K562 (cell line): ENCODE results near the gene DSC1. TPM values are rescaled to one million over a fixed set of nuclear protein-coding genes. Genes with fewer than 3 reads are reported as not detected.

Source experiments
- BRF2 ChIP-seq: IDR thresholded peaks from 3 replicates; pipeline ENCODE4 v1.6.1; 2011; ENCODE audit warnings: borderline replicate concordance, mild to moderate bottlenecking; ENCODE audit not compliant: insufficient read length, insufficient read depth
- FOXK1 ChIP-seq: sonication (generic); formaldehyde crosslinking; IDR thresholded peaks from 2 replicates; pipeline ENCODE4 v1.8.0; 2022; ENCODE audit warnings: missing genetic modification reagents, mild to moderate bottlenecking, borderline replicate concordance
- HMG20A ChIP-seq: fragments of 450-650 bp; formaldehyde crosslinking; conservative IDR thresholded peaks from 2 replicates; pipeline ENCODE4 v1.4.0; 2020; ENCODE audit warnings: mild to moderate bottlenecking, mixed read lengths
- KDM5B ChIP-seq: fragments of 200-600 bp; sonication (generic); IDR thresholded peaks from 2 replicates; pipeline ENCODE4 v1.6.1; 2012; ENCODE audit warnings: low read depth, mild to moderate bottlenecking, moderate library complexity, low read length, control low read depth, inconsistent platforms; ENCODE audit not compliant: insufficient replicate concordance
- MEIS2 ChIP-seq: fragments of 450-650 bp; IDR thresholded peaks from 2 replicates; pipeline ENCODE4 v1.6.1; 2014; ENCODE audit warnings: mild to moderate bottlenecking; ENCODE audit not compliant: partially characterized antibody
- MTF1 ChIP-seq: fragments of 250-450 bp; sonication (Bioruptor Pico); IDR thresholded peaks from 2 replicates; pipeline ENCODE4 v1.9.0; 2021; ENCODE audit warnings: moderate library complexity, mild to moderate bottlenecking, inconsistent platforms, borderline replicate concordance
- NR2F6 ChIP-seq: fragments of 450-650 bp; formaldehyde crosslinking; IDR thresholded peaks from 2 replicates; pipeline ENCODE4 v1.4.0; 2020; ENCODE audit warnings: mild to moderate bottlenecking
- OTX1 ChIP-seq: fragments of 450-650 bp; formaldehyde crosslinking; IDR thresholded peaks from 2 replicates; pipeline ENCODE4 v1.4.0; 2022; ENCODE audit warnings: mild to moderate bottlenecking
- PTRF ChIP-seq: fragments of 450-650 bp; IDR thresholded peaks from 2 replicates; pipeline ENCODE4 v1.6.1; 2016; ENCODE audit warnings: mild to moderate bottlenecking, missing genetic modification characterization, missing compliant biosample characterization
- SMAD2 ChIP-seq: fragments of 150-350 bp; IDR thresholded peaks from 2 replicates; pipeline ENCODE4 v1.6.1; 2014; ENCODE audit warnings: low read depth, mild to moderate bottlenecking, low read length
- ZBTB9 ChIP-seq: fragments of 450-650 bp; formaldehyde crosslinking; IDR thresholded peaks from 2 replicates; pipeline ENCODE4 v1.4.0; 2020; ENCODE audit warnings: mild to moderate bottlenecking, moderate library complexity
- ZEB2 ChIP-seq: fragments of 450-650 bp; IDR thresholded peaks from 2 replicates; pipeline ENCODE4 v1.6.1; 2016
- ZNF3 ChIP-seq: fragments of 250-450 bp; sonication (Bioruptor Pico); IDR thresholded peaks from 2 replicates; pipeline ENCODE4 v1.5.0; 2021; ENCODE audit warnings: mild to moderate bottlenecking, moderate library complexity
- ZNF583 ChIP-seq: fragments of 250-450 bp; sonication (Bioruptor Pico); IDR thresholded peaks from 2 replicates; pipeline ENCODE4 v1.4.0; 2020
- polyA plus RNA-seq, 8 experiments: library from polyadenylated mRNA; depleted of rRNA in 4 of 8; stranded (reverse) in 5 of 8; unstranded in 3 of 8; fragments of >200 nt; fragmentation: Nextera tagmentation in 2 of 8; fragmentation: Illumina TruSeq in 1 of 8; extraction: Ambion mirVana in 2 of 8; extraction: Trizol in 1 of 8; gene quantifications; 2 replicates each; pipeline versions ENCODE4 v1.2.1 to v1.2.3, GENCODE V29; 2011 to 2014; ENCODE audit warnings: inconsistent platforms in 1 of 8, missing spikeins in 1 of 8
- total RNA-seq, 7 experiments: library from RNA; depleted of rRNA in 6 of 7; stranded (reverse); fragments of >200 nt in 6 of 7; fragmentation: Illumina TruSeq in 2 of 7; extraction: Trizol in 2 of 7; gene quantifications; 2 replicates each; pipeline versions ENCODE4 v1.2.1 to v1.2.3, GENCODE V29; 2011 to 2021; ENCODE audit warnings: low replicate concordance in 1 of 7
- TF ChIP-seq, protein P1 (sequence below), 2 experiments: IDR thresholded peaks; 2 replicates each; pipeline ENCODE4 v1.6.1; 2012; ENCODE audit warnings: improper control_type of control experiment in 2 of 2, low read depth in 2 of 2, low read length in 2 of 2, borderline replicate concordance in 1 of 2
- TF ChIP-seq, protein P2 (sequence below): fragments of 450-650 bp; formaldehyde crosslinking; IDR thresholded peaks from 2 replicates; pipeline ENCODE4 v1.4.0; 2022; ENCODE audit warnings: missing genetic modification characterization

Gene DSC1
- total and polyA plus RNA-seq, 9 of the 15 experiments (the other 6 are each of a cell fraction or from before 2014, with no cell fraction given), result 0.04 to 0.07 (median 0.05) TPM; not detected in 4

GRCh38 chr18:31102025-31102684, 60.5 kb downstream of the DSC1 start, which contains the start of gene DSC2 (continued):
- TF ChIP-seq, protein P1, sequence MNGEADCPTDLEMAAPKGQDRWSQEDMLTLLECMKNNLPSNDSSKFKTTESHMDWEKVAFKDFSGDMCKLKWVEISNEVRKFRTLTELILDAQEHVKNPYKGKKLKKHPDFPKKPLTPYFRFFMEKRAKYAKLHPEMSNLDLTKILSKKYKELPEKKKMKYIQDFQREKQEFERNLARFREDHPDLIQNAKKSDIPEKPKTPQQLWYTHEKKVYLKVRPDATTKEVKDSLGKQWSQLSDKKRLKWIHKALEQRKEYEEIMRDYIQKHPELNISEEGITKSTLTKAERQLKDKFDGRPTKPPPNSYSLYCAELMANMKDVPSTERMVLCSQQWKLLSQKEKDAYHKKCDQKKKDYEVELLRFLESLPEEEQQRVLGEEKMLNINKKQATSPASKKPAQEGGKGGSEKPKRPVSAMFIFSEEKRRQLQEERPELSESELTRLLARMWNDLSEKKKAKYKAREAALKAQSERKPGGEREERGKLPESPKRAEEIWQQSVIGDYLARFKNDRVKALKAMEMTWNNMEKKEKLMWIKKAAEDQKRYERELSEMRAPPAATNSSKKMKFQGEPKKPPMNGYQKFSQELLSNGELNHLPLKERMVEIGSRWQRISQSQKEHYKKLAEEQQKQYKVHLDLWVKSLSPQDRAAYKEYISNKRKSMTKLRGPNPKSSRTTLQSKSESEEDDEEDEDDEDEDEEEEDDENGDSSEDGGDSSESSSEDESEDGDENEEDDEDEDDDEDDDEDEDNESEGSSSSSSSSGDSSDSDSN (IDR thresholded peaks at IDR 0.05; ENCODE audit: borderline replicate concordance in 1 of 2, low read depth in 2 of 2, low read length in 2 of 2), result peak; percentile 76 to 77; a peak in 2 of 4 replicates
- no peak for TF ChIP-seq BRF2
- TF ChIP-seq PTRF (tag), result no peak
- TF ChIP-seq KDM5B, result peak; percentile 54
- TF ChIP-seq ZEB2, result peak; percentile 71; the same call in 1 of the 2 replicates
- no peak for TF ChIP-seq NR2F6
- no peak for TF ChIP-seq HMG20A (CRISPR knock-in tag)
- TF ChIP-seq, protein P2, sequence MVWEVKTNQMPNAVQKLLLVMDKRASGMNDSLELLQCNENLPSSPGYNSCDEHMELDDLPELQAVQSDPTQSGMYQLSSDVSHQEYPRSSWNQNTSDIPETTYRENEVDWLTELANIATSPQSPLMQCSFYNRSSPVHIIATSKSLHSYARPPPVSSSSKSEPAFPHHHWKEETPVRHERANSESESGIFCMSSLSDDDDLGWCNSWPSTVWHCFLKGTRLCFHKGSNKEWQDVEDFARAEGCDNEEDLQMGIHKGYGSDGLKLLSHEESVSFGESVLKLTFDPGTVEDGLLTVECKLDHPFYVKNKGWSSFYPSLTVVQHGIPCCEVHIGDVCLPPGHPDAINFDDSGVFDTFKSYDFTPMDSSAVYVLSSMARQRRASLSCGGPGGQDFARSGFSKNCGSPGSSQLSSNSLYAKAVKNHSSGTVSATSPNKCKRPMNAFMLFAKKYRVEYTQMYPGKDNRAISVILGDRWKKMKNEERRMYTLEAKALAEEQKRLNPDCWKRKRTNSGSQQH, result no peak
- TF ChIP-seq ZNF3 (CRISPR knock-in tag), result no peak
- no peak for TF ChIP-seq SMAD2
- TF ChIP-seq ZNF583 (CRISPR knock-in tag), result peak; percentile 43; the same call in 1 of the 2 replicates
- TF ChIP-seq MTF1 (CRISPR knock-in tag), result no peak
- peak; percentile 66; the same call in 1 of the 2 replicates for TF ChIP-seq OTX1 (CRISPR knock-in tag)
- peak; percentile 18 for TF ChIP-seq MEIS2
- no peak; the same call in 1 of the 2 replicates for TF ChIP-seq FOXK1
- no peak for TF ChIP-seq ZBTB9 (CRISPR knock-in tag)
